Esophagus muscularis mucosa (tissue), 3 donors: ENCODE results near the gene ALG12.

Experiments used
- CTCF ChIP-seq, 3 experiments: fragments of 200-600 bp in 2 of 3; fragments of 450-650 bp in 1 of 3; sonication (generic) in 2 of 3; IDR thresholded peaks; one replicate each; pipeline ENCODE4 v1.5.1; 2017 to 2019; ENCODE audit warnings: antibody characterized with exemption in 3 of 3, mild to moderate bottlenecking in 2 of 3, moderate library complexity in 1 of 3
- POLR2AphosphoS5 ChIP-seq, 2 donors: sonication (generic); formaldehyde crosslinking; IDR thresholded peaks; one replicate each; pipeline ENCODE4 v1.6.1; 2017; ENCODE audit warnings: antibody characterized with exemption in 2 of 2

DNA sequence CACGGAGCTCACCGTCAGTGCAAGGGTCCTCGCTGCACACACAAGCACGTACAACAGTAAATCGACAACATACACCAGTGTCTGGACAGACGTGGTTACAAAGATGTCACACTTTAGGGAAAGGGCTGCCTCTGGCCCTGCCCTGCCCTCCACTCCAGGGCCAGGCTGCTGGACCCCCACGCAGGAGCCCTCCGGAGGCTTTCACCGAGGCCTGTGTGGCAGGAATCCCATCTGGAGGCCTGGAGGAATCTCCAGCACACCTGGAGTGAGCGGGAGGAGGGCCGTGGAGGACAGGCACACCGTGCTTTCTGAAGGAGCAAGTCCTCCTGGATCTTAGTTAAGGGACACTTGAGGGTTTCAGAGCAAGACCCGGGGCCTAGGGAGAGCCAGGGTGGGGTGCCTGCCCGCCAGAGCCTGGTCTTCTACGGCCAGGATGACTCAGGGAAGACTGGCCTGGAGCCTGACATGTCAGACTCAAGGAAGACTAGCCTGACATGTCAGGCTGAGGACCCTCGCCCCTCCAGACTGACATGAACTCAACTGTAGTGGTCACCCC, 40.2 kb upstream of the ALG12 start:
- no peak for TF ChIP-seq CTCF (IDR thresholded peaks at IDR 0.05)
- TF ChIP-seq POLR2AphosphoS5 (IDR thresholded peaks at IDR 0.05) = no peak
